ENCODE measurements around the gene ZSWIM6.

DNA sequence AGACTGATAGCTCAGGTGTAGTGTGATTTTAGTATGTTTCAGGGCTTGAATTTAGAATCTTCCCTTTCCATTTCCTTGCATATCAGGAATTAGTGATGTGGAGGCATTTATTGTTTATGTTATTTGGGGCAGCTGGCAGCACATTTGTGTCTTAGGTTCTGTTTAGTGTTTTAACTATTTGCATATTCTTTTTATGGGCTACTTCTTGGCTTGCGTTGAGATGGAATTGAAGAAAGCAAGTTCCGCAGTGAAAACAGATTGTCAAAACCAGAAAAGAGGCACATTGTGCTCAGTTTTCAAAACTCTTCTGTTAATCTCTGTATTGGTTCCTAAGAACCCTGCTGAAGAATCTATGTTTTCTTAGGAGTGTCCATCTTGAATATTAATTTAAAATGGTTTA lies 80.3 kb downstream of the ZSWIM6 start:
- TF ChIP-seq, protein P1, sequence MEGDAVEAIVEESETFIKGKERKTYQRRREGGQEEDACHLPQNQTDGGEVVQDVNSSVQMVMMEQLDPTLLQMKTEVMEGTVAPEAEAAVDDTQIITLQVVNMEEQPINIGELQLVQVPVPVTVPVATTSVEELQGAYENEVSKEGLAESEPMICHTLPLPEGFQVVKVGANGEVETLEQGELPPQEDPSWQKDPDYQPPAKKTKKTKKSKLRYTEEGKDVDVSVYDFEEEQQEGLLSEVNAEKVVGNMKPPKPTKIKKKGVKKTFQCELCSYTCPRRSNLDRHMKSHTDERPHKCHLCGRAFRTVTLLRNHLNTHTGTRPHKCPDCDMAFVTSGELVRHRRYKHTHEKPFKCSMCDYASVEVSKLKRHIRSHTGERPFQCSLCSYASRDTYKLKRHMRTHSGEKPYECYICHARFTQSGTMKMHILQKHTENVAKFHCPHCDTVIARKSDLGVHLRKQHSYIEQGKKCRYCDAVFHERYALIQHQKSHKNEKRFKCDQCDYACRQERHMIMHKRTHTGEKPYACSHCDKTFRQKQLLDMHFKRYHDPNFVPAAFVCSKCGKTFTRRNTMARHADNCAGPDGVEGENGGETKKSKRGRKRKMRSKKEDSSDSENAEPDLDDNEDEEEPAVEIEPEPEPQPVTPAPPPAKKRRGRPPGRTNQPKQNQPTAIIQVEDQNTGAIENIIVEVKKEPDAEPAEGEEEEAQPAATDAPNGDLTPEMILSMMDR (conservative IDR thresholded peaks at IDR 0.05; ENCODE audit: low read depth, low read length), result no peak
- TF ChIP-seq POLR2A (IDR thresholded peaks at IDR 0.05; ENCODE audit: low read depth, low read length) (no peak), RAD21 (IDR thresholded peaks at IDR 0.05; ENCODE audit: low read length) (no peak), BHLHE40 (IDR thresholded peaks at IDR 0.05; ENCODE audit: low read depth, low read length) (no peak)
